CD4-positive, alpha-beta T cell treated with Interleukin-15 for 1 hour (primary cell): ENCODE results near the gene ZFHX3.

Experiments used
- DNase-seq: peaks from one replicate; pipeline ENCODE4 v3.0.0-alpha.2; 2020

The ZFHX3 gene

DNA sequence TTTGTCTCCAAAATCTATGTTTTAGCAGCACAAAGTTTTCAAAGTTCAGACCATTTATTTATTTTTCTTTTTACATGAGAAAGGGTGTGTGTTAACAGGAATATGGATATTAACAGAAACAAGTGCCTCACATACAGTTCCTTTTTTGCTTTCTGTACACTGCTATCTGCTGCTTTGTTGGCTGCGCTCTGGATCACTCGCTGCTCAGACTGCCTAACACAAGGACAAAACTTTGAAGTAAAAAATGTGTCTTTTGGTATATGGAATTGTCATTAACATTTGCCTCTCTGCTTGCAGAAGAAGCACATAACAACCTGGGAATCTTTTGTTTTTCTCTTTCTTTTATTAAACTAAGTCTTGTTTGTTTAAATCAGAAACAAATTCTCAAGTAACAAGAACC lies 262.8 kb downstream of the ZFHX3 start:
- DNase-seq: no peak

DNA sequence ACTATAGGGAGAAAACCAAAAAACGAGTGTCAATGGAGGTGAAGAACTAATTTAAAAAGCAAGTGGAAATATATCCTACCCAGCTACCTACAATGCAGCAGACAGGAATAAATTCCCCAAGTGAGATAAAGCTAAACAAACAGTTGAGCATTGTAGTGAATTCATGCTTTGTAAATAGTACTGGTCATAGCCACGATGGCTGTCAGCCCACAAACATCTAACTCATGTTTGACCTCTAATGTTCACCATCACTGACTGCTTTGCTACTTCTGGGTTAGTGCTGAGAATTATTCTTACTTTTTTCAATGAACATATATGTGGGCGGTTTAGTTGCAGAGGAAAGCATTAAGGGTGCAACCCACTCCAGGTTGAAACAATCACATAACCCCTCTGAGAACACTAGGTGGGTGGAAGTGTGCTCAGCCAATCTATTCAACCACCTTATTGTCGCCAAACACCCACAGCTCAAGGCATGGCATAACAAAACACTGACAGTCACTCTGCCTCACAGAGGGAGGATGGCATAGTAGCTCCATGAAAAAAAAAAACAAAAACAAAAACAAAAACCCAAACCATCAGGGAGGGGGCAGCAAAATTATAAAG lies 264.1 kb downstream of the ZFHX3 start:
- no peak for DNase-seq

DNA sequence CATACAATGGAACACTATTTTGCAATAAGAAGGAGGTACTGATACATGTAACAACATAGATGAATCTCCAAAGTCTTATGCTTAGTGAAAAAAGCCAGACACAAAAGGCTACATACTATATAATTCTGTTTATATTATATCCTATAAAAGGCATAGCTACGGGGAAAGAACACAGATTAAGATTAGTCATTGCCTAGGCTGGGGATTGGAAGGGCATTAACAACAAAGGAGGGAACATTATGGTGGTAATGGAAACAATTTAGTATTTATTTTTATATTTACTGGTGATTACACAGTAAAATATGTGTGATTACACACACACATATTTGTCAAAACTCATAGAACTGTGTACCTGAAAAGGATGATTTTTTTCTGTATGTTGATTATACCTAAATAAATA lies 278.1 kb downstream of the ZFHX3 start:
- DNase-seq: no peak

DNA sequence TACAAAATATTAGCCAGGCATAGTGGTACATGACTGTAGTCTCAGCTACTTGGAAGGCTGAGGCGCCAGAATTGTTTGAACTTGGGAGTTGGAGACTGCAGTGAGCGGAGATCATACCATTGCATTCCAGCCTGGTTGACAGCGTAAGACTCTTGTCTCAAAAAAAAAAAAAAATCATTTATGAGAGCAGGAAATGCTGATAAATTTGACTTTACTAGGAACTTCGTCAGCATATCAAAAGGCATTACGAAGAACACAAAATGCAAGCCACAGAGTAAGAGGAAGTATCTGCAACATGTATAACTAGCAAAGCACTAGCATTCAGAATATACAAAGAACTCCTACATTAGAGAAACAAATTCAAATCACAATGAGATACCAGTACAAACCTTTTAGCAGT lies 279.3 kb downstream of the ZFHX3 start:
- DNase-seq: no peak

DNA sequence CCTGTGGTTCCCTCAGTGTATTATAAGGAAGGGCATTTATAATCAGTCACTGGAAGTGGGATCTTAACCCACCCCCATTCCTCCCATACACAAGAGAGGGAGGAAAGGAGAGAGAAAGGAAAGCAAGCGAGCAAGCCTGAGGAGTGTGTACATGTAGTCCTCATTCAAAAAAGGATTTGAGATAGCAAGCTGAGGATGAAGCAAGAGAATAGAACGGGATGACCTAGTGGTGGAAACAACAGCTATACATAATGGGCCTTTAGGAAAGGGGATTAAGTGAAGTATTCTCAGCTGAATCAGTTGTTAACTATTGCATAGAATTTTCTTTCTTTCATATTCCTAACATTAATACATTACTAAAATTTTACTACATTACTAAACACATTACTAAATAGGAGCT lies 281.4 kb downstream of the ZFHX3 start:
- DNase-seq: no peak

DNA sequence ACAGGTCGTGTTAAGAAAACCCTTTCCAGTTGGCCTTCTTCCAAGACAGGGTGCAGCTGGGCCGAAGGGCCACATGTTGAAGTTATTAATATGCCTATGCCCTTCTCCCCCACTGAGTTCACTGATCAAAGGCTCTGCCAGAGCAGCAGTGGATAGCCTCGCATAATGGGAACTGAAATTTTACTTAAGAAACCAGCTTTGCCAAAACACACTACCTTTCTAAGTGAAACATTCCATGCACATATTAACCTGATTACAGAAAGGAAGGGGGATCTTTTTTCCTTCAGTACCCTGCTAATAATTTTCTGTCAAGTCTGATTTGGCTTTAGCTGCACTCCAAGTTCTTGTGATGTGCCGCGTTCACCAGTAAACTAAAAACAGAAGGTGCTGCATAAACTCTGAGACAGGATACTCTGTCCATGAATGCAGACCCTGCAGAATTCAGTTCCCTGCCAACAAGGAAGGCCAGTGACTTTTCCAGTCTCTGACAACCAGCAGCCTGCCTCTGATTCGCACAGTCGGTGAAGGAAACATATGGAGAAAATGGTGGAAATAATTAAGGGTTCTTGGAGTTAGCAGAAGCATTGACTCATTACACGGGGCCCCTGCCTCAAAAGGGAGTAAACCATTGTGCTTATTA lies 283.8 kb downstream of the ZFHX3 start:
- no peak for DNase-seq

DNA sequence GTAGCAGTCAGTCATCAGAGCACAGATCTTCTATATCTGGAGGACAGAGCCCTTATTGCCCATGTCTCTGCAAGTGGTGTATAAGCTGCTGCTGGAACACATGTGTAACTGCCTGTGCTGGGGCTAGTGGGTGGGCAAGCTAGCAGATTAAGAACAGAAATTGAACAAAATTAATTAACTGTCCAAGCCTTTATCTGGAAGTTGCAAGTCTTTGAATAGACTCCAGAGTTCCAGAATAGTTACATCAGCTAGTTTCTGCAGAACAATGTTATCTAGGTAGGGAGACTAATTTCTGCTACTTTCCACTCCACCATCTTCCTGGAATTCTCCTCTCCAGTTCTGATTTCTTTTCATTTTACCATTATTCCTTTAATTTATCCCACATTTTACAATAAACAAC lies 287.3 kb downstream of the ZFHX3 start:
- no peak for DNase-seq

DNA sequence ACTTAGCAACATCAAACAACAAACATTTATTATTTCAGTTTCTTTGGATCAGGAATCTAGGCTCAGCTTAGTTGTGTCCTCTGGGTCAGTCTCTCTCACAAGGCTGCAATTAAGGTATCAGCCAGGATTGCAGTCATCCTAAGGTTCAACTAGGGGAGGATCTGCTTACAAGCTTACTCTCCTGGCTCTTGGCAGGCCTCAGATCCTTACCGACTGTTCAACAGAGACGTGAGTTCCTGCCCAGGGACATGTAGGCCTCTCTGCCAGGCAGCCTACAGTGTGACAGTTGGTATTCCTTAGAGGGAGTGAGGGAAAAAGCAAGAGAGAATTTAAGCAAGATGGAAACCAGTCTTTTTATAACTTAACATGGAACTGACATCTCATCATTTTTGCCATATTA lies 294.0 kb downstream of the ZFHX3 start:
- no peak for DNase-seq

DNA sequence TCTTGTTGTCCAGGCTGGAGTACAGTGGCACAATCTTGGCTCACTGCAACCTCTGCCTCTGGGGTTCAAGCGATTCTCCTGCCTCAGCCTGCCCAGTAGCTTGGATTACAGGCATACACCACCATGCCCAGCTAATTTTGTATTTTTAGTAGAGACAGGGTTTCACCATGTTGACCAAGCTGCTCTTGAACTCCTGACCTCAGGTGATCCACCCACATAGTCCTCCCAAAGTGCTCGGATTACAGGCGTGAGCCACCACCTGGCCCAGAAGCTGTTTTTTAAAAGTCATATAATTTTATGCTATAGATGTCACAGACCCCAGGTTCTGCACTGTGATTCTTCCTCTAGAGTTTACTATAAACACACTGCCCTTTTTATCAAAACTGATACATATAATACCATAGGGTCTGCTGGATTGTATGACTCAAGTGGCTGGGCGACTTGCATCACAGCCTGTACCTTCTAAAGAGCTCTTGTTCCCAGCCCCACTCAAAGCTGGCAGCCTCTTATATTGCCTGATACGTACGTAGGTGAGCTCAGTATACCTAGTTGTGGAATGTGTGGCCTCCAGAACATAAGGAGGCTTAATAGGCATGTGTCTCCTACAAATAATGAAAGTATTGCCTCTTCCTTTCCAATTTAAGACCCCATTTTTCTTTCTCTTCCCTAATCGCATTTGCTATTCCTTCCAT lies 295.8 kb downstream of the ZFHX3 start:
- DNase-seq: no peak

DNA sequence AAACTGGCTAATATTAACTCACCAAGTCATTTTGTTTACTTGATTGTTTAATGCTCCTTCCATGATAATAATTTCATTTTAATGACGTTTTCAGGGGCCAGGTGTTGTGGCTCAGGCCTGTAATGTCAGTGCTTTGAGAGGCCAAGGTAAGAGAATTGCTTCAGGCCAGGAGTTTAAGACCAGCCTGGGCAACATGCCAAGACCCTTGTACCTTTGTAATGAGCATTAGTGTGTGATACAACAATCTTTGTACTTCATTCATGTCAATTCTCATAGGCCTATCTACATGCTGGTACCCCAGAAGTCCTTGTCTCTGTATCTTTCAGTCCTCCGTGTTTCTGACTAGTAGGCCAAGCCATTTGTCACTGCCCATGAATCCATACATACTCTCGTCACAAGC lies 296.9 kb downstream of the ZFHX3 start:
- no peak for DNase-seq

DNA sequence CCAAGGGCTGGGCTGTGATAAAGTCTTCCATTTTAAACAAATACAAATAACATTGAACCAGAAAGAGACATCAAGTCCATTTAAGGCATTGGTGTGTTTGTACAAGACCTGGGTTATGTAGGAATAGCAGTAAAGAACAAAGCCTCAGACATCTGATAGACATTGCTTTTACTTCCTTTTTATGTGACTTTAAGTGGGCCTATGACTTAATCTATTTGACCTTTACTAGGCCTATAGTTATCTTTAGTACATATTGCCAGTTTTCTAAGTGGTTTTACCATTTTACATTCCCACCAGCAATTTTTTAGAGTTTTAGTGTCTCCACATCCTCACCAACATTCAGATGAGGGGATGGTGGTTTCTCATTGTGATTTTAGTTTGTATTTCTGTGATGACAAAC lies 298.8 kb downstream of the ZFHX3 start:
- no peak for DNase-seq

DNA sequence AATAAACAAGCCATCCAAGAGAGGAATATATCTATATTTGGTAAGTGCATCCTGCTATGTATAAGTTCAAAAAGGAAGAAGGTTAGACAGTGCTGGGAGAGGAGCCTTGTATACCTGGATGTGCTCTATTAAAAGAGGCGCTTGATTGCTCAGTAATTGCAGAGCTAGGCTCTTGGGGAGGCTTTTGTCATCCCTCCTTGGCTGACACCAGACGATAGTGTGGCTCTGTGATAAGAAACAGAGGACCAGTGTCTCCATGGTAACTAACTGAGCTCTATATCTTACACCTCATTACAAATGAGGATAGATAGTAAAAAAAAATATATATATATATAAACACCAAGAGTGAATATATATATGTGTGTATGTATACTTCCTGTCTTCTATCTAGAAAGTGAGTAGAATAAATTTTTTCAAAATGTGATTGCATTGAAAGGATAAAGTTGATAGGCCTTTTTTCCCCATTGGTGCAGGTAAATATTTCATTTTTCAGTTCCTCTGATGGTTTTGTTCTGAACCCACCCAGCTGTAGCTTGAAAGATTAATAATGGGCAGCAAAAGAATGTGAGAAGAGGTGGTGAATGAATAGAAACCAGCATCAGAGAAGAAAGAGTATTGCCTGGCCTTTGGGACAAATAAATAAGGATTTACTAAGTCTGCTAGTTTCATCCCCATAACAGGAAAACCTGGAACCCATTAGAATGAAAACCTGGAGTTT lies 303.7 kb downstream of the ZFHX3 start:
- no peak for DNase-seq

DNA sequence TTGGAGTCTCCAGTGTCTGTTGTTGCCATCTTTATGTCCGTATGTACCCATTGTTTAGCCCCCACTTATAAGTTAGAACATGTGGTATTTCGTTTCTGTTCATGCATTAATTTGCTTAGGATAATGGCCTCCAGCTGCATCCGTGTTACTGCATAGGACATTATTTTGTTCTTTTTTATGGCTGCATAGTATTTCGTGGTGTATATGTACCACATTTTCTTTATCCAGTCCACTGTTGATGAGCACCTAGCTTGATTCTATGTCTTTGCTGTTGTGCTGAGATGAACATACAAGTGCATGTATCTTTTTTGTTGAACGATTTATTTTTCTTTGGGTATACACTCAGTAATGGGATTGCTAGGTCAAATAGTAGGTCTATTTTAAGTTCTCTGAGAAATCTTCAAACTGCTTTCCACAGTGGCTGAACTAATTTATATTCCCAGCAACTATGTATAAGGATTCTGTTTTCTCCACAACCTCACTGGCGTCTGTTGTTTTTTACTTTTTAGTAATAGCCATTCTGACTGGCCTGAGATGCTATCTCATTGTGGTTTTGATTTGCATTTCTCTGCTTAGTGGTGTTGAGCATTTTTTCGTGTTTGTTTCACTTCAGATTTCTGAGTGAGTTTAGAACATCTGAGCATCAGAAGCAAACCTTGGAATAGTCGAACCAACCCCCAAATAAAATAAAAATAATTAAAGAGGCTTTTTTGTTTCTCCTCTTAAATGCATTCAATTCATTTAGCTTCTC lies 304.7 kb downstream of the ZFHX3 start:
- no peak for DNase-seq

DNA sequence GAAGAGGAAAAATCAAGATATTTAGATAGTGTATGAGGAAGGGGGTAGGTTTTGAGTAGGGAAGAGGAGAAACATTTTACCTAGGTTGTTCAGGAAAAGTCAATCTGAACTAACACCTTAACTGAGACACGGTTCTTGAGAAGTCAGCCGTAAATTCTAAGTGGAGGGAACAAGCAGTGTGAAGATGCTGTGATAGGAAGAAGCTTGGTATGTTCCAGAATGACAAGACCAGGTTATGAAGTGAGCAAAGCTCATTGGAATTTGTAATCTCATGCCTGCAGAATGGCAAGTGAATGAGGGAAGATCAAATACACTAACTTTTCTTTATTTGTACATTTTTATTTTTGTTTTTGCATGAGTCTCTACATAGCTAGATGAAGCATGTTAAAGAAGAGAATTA lies 307.6 kb downstream of the ZFHX3 start:
- no peak for DNase-seq

DNA sequence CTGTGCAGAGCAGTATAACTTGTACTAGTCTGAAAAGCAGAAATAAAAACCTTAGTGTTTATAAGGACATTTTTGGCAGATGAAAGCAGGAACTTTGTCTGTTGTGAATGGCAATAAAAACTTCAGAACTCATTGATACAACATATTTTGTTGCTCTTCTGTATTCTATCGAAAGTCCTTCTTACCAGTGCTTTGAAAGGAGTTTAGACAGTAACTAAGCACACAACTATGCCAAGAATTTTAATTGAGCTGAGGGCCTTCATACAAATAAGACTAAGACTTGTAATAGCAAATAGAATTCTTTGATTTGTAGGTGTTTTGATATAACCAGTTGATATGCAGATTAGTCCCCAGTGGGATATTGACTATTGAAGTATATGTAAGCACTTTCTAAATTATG lies 308.4 kb downstream of the ZFHX3 start:
- DNase-seq: no peak

DNA sequence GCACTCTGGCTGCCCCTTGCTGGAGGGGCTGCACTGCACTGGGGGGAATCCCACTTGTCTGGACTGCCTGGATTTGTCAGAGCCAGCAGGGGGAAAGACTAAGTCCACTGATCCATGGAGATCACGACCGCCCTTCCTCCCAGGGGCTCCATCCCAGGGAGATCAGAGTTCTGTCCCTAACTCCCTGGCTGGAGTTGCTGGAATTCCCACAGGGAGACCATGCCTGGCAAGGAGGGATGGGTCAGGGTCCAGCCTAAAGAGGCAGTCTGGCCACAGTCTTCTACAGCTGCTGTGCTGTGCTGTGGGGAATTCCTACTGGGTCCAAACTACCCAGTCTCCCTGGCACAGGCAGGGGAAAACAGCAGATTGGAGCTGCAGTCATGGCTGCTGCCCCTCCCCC lies 311.9 kb downstream of the ZFHX3 start:
- DNase-seq: no peak
